IMR-90 (cell line): Measurements from ENCODE around the gene SLC39A2. TPM values are rescaled to one million over a fixed set of nuclear protein-coding genes. Genes with fewer than 3 reads are reported as not detected.

Experiments used
- ATAC-seq: fragments of 200-7000 bp; cut with Tn5 transposase; 2 replicates; pipeline ENCODE4 v1.9.1; 2020; ENCODE audit warnings: low read depth, mild to moderate bottlenecking, moderate library complexity
- BruUV-seq: library from RNA; stranded (reverse); fragments of 400-500 nt; replicated peaks from 2 replicates; lab custom pipeline; 2021; lab: Mats Ljungman, UMichigan
- CTCF ChIA-PET: fragments of 300-600 bp; formaldehyde crosslinking; extraction: SDS; loops from one replicate; lab custom pipeline; 2021; ENCODE audit warnings: antibody characterized with exemption; lab: Yijun Ruan, JAX
- POLR2A ChIA-PET: fragments of 300-600 bp; sonication (Branson Sonifier 250); formaldehyde crosslinking; loops from one replicate; lab custom pipeline; 2022; ENCODE audit warnings: antibody characterized with exemption; ENCODE audit not compliant: unreplicated experiment; lab: Charles Lee
- DNase-seq: peaks from one replicate; pipeline ENCODE4 v3.0.0; 2013
- H2AFZ ChIP-seq: replicated peaks from 2 replicates; pipeline ENCODE3; 2013; ENCODE audit warnings: low read length, mild to moderate bottlenecking; ENCODE audit not compliant: poor library complexity
- H2AK5ac ChIP-seq: 2 replicates; pipeline ENCODE4 v1.6.1; 2013; ENCODE audit warnings: low read depth, low read length, inconsistent platforms
- H2AK9ac ChIP-seq: replicated peaks from 2 replicates; pipeline ENCODE3; 2013; ENCODE audit warnings: mild to moderate bottlenecking, low read depth, low read length, moderate library complexity; ENCODE audit not compliant: poor library complexity
- H2BK120ac ChIP-seq: 2 replicates; pipeline ENCODE4 v1.6.1; 2013; ENCODE audit warnings: low read depth, low read length, inconsistent platforms
- H2BK15ac ChIP-seq: 3 replicates; pipeline ENCODE4 v1.6.1; 2013; ENCODE audit warnings: low read depth, low read length, inconsistent platforms
- H2BK20ac ChIP-seq: 2 replicates; pipeline ENCODE4 v1.6.1; 2013; ENCODE audit warnings: low read depth, mild to moderate bottlenecking, inconsistent platforms, low read length, moderate library complexity
- H2BK5ac ChIP-seq: 2 replicates; pipeline ENCODE4 v1.6.1; 2013; ENCODE audit warnings: mild to moderate bottlenecking, low read depth, low read length, inconsistent platforms; ENCODE audit not compliant: poor library complexity, severe bottlenecking
- H3K14ac ChIP-seq: replicated peaks from 2 replicates; pipeline ENCODE4 v1.6.1; 2013; ENCODE audit warnings: low read depth, low read length, inconsistent platforms
- H3K18ac ChIP-seq: 2 replicates; pipeline ENCODE4 v1.6.1; 2013; ENCODE audit warnings: low read depth, low read length, control low read depth
- H3K23ac ChIP-seq: 2 replicates; pipeline ENCODE4 v1.6.1; 2013; ENCODE audit warnings: low read depth, low read length, inconsistent platforms
- H3K27ac ChIP-seq: 2 replicates; pipeline ENCODE4 v1.5.1; 2013; ENCODE audit warnings: mild to moderate bottlenecking, control low read depth, low read length; ENCODE audit not compliant: insufficient read depth
- H3K27me3 ChIP-seq: 2 replicates; pipeline ENCODE4 v1.6.1; 2013; ENCODE audit warnings: low read length; ENCODE audit not compliant: control insufficient read depth, insufficient read depth
- H3K36me3 ChIP-seq: 2 replicates; pipeline ENCODE4 v1.6.1; 2013; ENCODE audit warnings: low read length, mixed read lengths; ENCODE audit not compliant: control insufficient read depth, insufficient read depth
- H3K4ac ChIP-seq: 2 replicates; pipeline ENCODE4 v1.6.1; 2013; ENCODE audit warnings: low read depth, low read length, inconsistent platforms
- H3K4me1 ChIP-seq: 2 replicates; pipeline ENCODE4 v1.6.1; 2013; ENCODE audit warnings: low read length, mixed read lengths; ENCODE audit not compliant: control insufficient read depth, insufficient read depth
- H3K4me2 ChIP-seq: 2 replicates; pipeline ENCODE4 v1.6.1; 2013; ENCODE audit warnings: low read depth, mild to moderate bottlenecking, control low read depth, low read length, moderate library complexity
- H3K4me3 ChIP-seq: 2 replicates; pipeline ENCODE4 v1.5.1; 2013; ENCODE audit warnings: low read depth, mild to moderate bottlenecking, control low read depth, low read length, moderate library complexity; ENCODE audit not compliant: insufficient read depth
- H3K56ac ChIP-seq: 2 replicates; pipeline ENCODE4 v1.6.1; 2013; ENCODE audit warnings: low read length, inconsistent platforms; ENCODE audit not compliant: insufficient read depth; ENCODE audit errors: extremely low read depth
- H3K79me1 ChIP-seq, 2 experiments: 2 replicates each; pipeline ENCODE4 v1.6.1; 2013; ENCODE audit warnings: low read length in 2 of 2, inconsistent platforms in 1 of 2, low read depth in 1 of 2
- H3K9ac ChIP-seq: 2 replicates; pipeline ENCODE4 v1.6.1; 2013; ENCODE audit warnings: low read depth, low read length, control low read depth
- H3K9me1 ChIP-seq: 2 replicates; pipeline ENCODE4 v1.6.1; 2013; ENCODE audit warnings: low read length, inconsistent platforms; ENCODE audit not compliant: insufficient read depth
- H3K9me3 ChIP-seq: 2 replicates; pipeline ENCODE4 v1.6.1; 2013; ENCODE audit warnings: low read length; ENCODE audit not compliant: control insufficient read depth, insufficient read depth
- H4K20me1 ChIP-seq: 2 replicates; pipeline ENCODE4 v1.6.1; 2013; ENCODE audit warnings: low read length, inconsistent platforms; ENCODE audit not compliant: insufficient read depth
- H4K5ac ChIP-seq: 2 replicates; pipeline ENCODE4 v1.6.1; 2013; ENCODE audit warnings: mild to moderate bottlenecking, low read depth, low read length, control low read depth
- H4K8ac ChIP-seq, 2 experiments: 2 replicates each; pipeline ENCODE4 v1.6.1; 2013; ENCODE audit warnings: low read depth in 2 of 2, low read length in 2 of 2, control low read depth in 1 of 2, inconsistent platforms in 1 of 2
- H4K91ac ChIP-seq: 2 replicates; pipeline ENCODE4 v1.6.1; 2013; ENCODE audit warnings: low read depth, low read length, inconsistent platforms; ENCODE audit not compliant: insufficient read depth
- BHLHE40 ChIP-seq: fragments of 150-350 bp; IDR thresholded peaks from 2 replicates; pipeline ENCODE4 v1.6.1; 2016; ENCODE audit warnings: mild to moderate bottlenecking, low read depth, low read length
- CEBPB ChIP-seq: IDR thresholded peaks from 2 replicates; pipeline ENCODE4 v1.6.1; 2012; ENCODE audit warnings: low read depth, low read length, improper control_type of control experiment
- CHD1 ChIP-seq: IDR thresholded peaks from 2 replicates; pipeline ENCODE4 v1.6.1; 2012; ENCODE audit warnings: low read depth, low read length, improper control_type of control experiment
- CTCF ChIP-seq: conservative IDR thresholded peaks from 2 replicates; pipeline ENCODE4 v1.5.1; 2012; ENCODE audit warnings: mild to moderate bottlenecking, low read depth, low read length, improper control_type of control experiment
- ELK1 ChIP-seq: fragments of 150-350 bp; IDR thresholded peaks from 2 replicates; pipeline ENCODE4 v1.6.1; 2016; ENCODE audit warnings: low read depth, mild to moderate bottlenecking, low read length, moderate library complexity, borderline replicate concordance
- MAFK ChIP-seq: IDR thresholded peaks from 2 replicates; pipeline ENCODE4 v1.6.1; 2012; ENCODE audit warnings: low read depth, low read length, improper control_type of control experiment
- MAZ ChIP-seq: IDR thresholded peaks from 2 replicates; pipeline ENCODE4 v1.6.1; 2012; ENCODE audit warnings: low read depth, mild to moderate bottlenecking, low read length, improper control_type of control experiment, moderate library complexity, borderline replicate concordance
- MXI1 ChIP-seq: IDR thresholded peaks from 2 replicates; pipeline ENCODE4 v1.6.1; 2012; ENCODE audit warnings: low read depth, mild to moderate bottlenecking, low read length, moderate library complexity, borderline replicate concordance
- NFE2L2 ChIP-seq: fragments of 150-350 bp; IDR thresholded peaks from 2 replicates; pipeline ENCODE4 v1.6.1; 2016; ENCODE audit warnings: low read depth, mild to moderate bottlenecking, low read length
- POLR2A ChIP-seq: IDR thresholded peaks from 2 replicates; pipeline ENCODE4 v1.6.1; 2012; ENCODE audit warnings: mild to moderate bottlenecking, low read depth, low read length
- RAD21 ChIP-seq: IDR thresholded peaks from 2 replicates; pipeline ENCODE4 v1.6.1; 2012; ENCODE audit warnings: low read length, improper control_type of control experiment
- RCOR1 ChIP-seq: IDR thresholded peaks from 2 replicates; pipeline ENCODE4 v1.6.1; 2012; ENCODE audit warnings: mild to moderate bottlenecking, low read length, improper control_type of control experiment; ENCODE audit not compliant: insufficient replicate concordance
- RFX5 ChIP-seq: IDR thresholded peaks from 2 replicates; pipeline ENCODE4 v1.8.0; 2012; ENCODE audit warnings: low read depth, mild to moderate bottlenecking, low read length, moderate library complexity
- SMC3 ChIP-seq: fragments of 150-350 bp; IDR thresholded peaks from 2 replicates; pipeline ENCODE4 v1.6.1; 2016; ENCODE audit warnings: low read depth, mild to moderate bottlenecking, antibody characterized with exemption, low read length, moderate library complexity
- WGBS, 2 experiments: methylation state at CpG; one replicate each; pipeline versions ENCODE4 v1.1.5 to v1.1.7; 2013; ENCODE audit warnings: missing lambda C conversion rate in 2 of 2; ENCODE audit not compliant: insufficient read length in 1 of 2; ENCODE audit errors: extremely low coverage in 2 of 2; 5-methylcytosine and 5-hydroxymethylcytosine counted together
- dilution Hi-C: fragments of 300-500 bp; cut with HindIII; formaldehyde crosslinking; loops from one replicate; pipeline ENCODE4 v1.14.3; 2018; ENCODE audit warnings: low sequenced_read_pairs; ENCODE audit not compliant: unreplicated experiment
- in situ Hi-C: fragments of 300-500 bp; cut with MboI; formaldehyde crosslinking; loops from 3 replicates; pipeline ENCODE4 v1.14.3; 2019; ENCODE audit warnings: low sequenced_read_pairs, inconsistent platforms, mixed read lengths
- intact Hi-C: fragments of 100-400 bp; cut with micrococcal nuclease; formaldehyde crosslinking; loops from 2 replicates; pipeline ENCODE4 v1.10.0; 2022
- polyA plus RNA-seq, 3 experiments: library from polyadenylated mRNA; depleted of rRNA; stranded (reverse); fragments of >200 nt; gene quantifications; 2 replicates each; pipeline ENCODE4 v1.2.3, GENCODE V29; 2012; ENCODE audit warnings: low replicate concordance in 1 of 3
- total RNA-seq: library from RNA; depleted of rRNA; stranded (reverse); fragments of >200 nt; gene quantifications from 2 replicates; pipeline ENCODE4 v1.2.3, GENCODE V29; 2012
- TF ChIP-seq, protein P1 (sequence below): fragments of 150-350 bp; IDR thresholded peaks from 2 replicates; pipeline ENCODE4 v1.6.1; 2017; ENCODE audit warnings: mild to moderate bottlenecking, antibody characterized with exemption, low read length, low read depth

Gene SLC39A2
- total and polyA plus RNA-seq, 2 of the 4 experiments (the other 2 are of a cell fraction): not detected

- no TSS peak for BruUV-seq
- H2BK15ac ChIP-seq: no peak overlapping the region
- no peak overlapping the region for H4K5ac ChIP-seq
- intact Hi-C loops (loop anchor here (1.0 kb wide), 4 partner anchors 26 to 90 kb away; no protein-coding TSS in a partner anchor), in situ Hi-C loops (loop anchor here (5.0 kb wide), 1 partner anchor 88 kb away; the partner anchor contains the start of gene TMEM253), dilution Hi-C loops (no loop called here)
- no peak overlapping the region for H2BK120ac ChIP-seq
- no peak overlapping the region for H2AK9ac ChIP-seq
- H3K4ac ChIP-seq: no peak overlapping the region
- no peak overlapping the region for H2AFZ ChIP-seq
- no peaks in the 10 kb centered on the region for H3K9me3 ChIP-seq
- ChIA-PET POLR2A (no interaction called here), CTCF (interaction anchor here (0.5 to 3.0 kb wide), 30 partner anchors 9 to 590 kb away, joined by 3 to 44 read pairs (median 4); partner anchors contain the start of genes NDRG2, SLC39A2 and TMEM253)
- H3K23ac ChIP-seq: no peak overlapping the region
- H3K56ac ChIP-seq: no peak overlapping the region
- H4K20me1 ChIP-seq: no peaks in the 10 kb centered on the region
- no peak overlapping the region for H3K27ac ChIP-seq
- H3K14ac ChIP-seq: no peak overlapping the region
- no peak overlapping the region for H3K9ac ChIP-seq
- H3K4me2 ChIP-seq: no peak overlapping the region
- H2BK20ac ChIP-seq: no peak overlapping the region
- no peaks in the 10 kb centered on the region for H3K4me1 ChIP-seq
- ATAC-seq: peak; percentile 90
- H3K4me3 ChIP-seq: no peak overlapping the region
- H2AK5ac ChIP-seq: no peak overlapping the region
- 0% methylated on average over 1 of the region's 4 CpGs; no CpG with 5 or more reads in 1 of the 2 experiments for WGBS, 2 experiments
- no peak overlapping the region for H2BK5ac ChIP-seq
- no peaks in the 10 kb centered on the region for H3K36me3 ChIP-seq
- no peak overlapping the region for H4K91ac ChIP-seq
- no peak overlapping the region for H4K8ac ChIP-seq
- no peaks in the 10 kb centered on the region for H3K79me1 ChIP-seq
- no peaks in the 10 kb centered on the region for H3K9me1 ChIP-seq
- TF ChIP-seq RCOR1 (no peak), SMC3 (peak; percentile 95), CHD1 (no peak), POLR2A (no peak), RAD21 (peak; percentile 96), MAZ (no peak), BHLHE40 (no peak), NFE2L2 (no peak), RFX5 (no peak), CEBPB (no peak), ELK1 (no peak), MXI1 (no peak), MAFK (no peak), CTCF (peak; percentile 96)
- TF ChIP-seq, protein P1, sequence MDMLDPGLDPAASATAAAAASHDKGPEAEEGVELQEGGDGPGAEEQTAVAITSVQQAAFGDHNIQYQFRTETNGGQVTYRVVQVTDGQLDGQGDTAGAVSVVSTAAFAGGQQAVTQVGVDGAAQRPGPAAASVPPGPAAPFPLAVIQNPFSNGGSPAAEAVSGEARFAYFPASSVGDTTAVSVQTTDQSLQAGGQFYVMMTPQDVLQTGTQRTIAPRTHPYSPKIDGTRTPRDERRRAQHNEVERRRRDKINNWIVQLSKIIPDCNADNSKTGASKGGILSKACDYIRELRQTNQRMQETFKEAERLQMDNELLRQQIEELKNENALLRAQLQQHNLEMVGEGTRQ: no peak
- no peak overlapping the region for H3K18ac ChIP-seq
- peaks cover 23% of the 10 kb centered on the region for H3K27me3 ChIP-seq
- peak; percentile 83 for DNase-seq
Observed at GRCh38 chr14:21014761-21015190, 15.7 kb downstream of the SLC39A2 start.
